Measurements from ENCODE around the gene NRIP3.
"Not testable (repeated sequence)": the region's sequence is repeated elsewhere in the genome, so short reads cannot be mapped to it uniquely, and the experiment has no call there.

The NRIP3 gene

GRCh38 chr11:9001736-9002135 lies 2.1 kb downstream of the NRIP3 start:
- H3K4me1 Mint-ChIP-seq = peaks cover 35% of the 10 kb centered on the region

GRCh38 chr11:8998017-8998416 lies 5.8 kb downstream of the NRIP3 start:
- H3K27ac Mint-ChIP-seq = no peak overlapping the region
- H3K36me3 Mint-ChIP-seq = peaks cover 3% of the 10 kb centered on the region
- H3K9me3 Mint-ChIP-seq = no peaks in the 10 kb centered on the region
- no peak overlapping the region for H3K4me3 Mint-ChIP-seq
- peaks cover 26% of the 10 kb centered on the region for H3K27me3 Mint-ChIP-seq
- H3K4me1 Mint-ChIP-seq = peaks cover 21% of the 10 kb centered on the region

More at GRCh38 chr11:9001736-9002135, 2.1 kb downstream of the NRIP3 start:
- no peak overlapping the region for H3K27ac Mint-ChIP-seq
- H3K36me3 Mint-ChIP-seq = peaks cover 3% of the 10 kb centered on the region
- peaks cover 33% of the 10 kb centered on the region for H3K27me3 Mint-ChIP-seq
- no peak overlapping the region for H3K4me3 Mint-ChIP-seq
- H3K9me3 Mint-ChIP-seq = no peaks in the 10 kb centered on the region

GRCh38 chr11:8997451-8997850 lies 6.3 kb downstream of the NRIP3 start:
- H3K36me3 Mint-ChIP-seq = peaks cover 3% of the 10 kb centered on the region
- peaks cover 26% of the 10 kb centered on the region for H3K27me3 Mint-ChIP-seq
- peaks cover 15% of the 10 kb centered on the region for H3K4me1 Mint-ChIP-seq
- H3K9me3 Mint-ChIP-seq = no peaks in the 10 kb centered on the region
- H3K27ac Mint-ChIP-seq = no peak overlapping the region
- H3K4me3 Mint-ChIP-seq = no peak overlapping the region

- peaks cover 6% of the 10 kb centered on the region for H3K27me3 Mint-ChIP-seq
- H3K36me3 Mint-ChIP-seq = no peaks in the 10 kb centered on the region
- H3K9me3 Mint-ChIP-seq = no peaks in the 10 kb centered on the region
- no peaks in the 10 kb centered on the region for H3K4me1 Mint-ChIP-seq
- no peak overlapping the region for H3K27ac Mint-ChIP-seq
- H3K4me3 Mint-ChIP-seq = no peak overlapping the region
Observed at GRCh38 chr11:8989453-8989852, 14.3 kb downstream of the NRIP3 start.

- H3K27me3 Mint-ChIP-seq = peaks cover 7% of the 10 kb centered on the region
- no peaks in the 10 kb centered on the region for H3K4me1 Mint-ChIP-seq
- H3K4me3 Mint-ChIP-seq = no peak overlapping the region
- no peaks in the 10 kb centered on the region for H3K36me3 Mint-ChIP-seq
- no peak overlapping the region for H3K27ac Mint-ChIP-seq
- H3K9me3 Mint-ChIP-seq = no peaks in the 10 kb centered on the region
Observed at GRCh38 chr11:8988329-8989234, 15.2 kb downstream of the NRIP3 start.

GRCh38 chr11:8987446-8987845 lies 16.4 kb downstream of the NRIP3 start:
- Mint-ChIP-seq H3K9me3 (no peaks in the 10 kb centered on the region), H3K27ac (no peak overlapping the region), H3K36me3 (no peaks in the 10 kb centered on the region), H3K27me3 (peaks cover 7% of the 10 kb centered on the region), H3K4me3 (no peak overlapping the region), H3K4me1 (no peaks in the 10 kb centered on the region)

GRCh38 chr11:8986772-8987171 lies 17.0 kb downstream of the NRIP3 start:
- not testable (repeated sequence) for H3K27me3 Mint-ChIP-seq, H3K27ac Mint-ChIP-seq, H3K9me3 Mint-ChIP-seq, H3K4me3 Mint-ChIP-seq, H3K4me1 Mint-ChIP-seq, H3K36me3 Mint-ChIP-seq

DNA sequence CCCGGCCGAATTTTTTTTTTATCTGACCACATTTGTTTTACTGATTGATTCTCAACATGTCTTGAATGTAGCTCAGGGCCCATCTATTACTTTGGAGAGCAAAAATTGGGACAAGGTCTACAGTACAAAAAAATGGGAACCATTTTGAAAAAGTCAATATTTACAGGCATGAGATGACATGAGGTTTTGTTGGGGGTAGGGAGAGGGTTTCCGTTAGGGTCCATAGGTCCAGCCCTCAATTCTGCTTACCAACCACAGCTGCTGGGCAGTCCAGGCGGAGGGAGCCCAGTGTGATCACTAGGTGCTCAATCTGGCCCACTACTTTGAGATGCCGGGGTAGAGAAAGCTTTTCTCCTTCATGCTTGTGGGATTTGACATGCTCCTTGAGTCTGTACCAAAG lies 18.3 kb downstream of the NRIP3 start:
- H3K9me3 Mint-ChIP-seq = no peaks in the 10 kb centered on the region
- H3K4me1 Mint-ChIP-seq = no peaks in the 10 kb centered on the region
- H3K4me3 Mint-ChIP-seq = no peak overlapping the region
- H3K27ac Mint-ChIP-seq = no peak overlapping the region
- peaks cover 7% of the 10 kb centered on the region for H3K27me3 Mint-ChIP-seq
- no peaks in the 10 kb centered on the region for H3K36me3 Mint-ChIP-seq

DNA sequence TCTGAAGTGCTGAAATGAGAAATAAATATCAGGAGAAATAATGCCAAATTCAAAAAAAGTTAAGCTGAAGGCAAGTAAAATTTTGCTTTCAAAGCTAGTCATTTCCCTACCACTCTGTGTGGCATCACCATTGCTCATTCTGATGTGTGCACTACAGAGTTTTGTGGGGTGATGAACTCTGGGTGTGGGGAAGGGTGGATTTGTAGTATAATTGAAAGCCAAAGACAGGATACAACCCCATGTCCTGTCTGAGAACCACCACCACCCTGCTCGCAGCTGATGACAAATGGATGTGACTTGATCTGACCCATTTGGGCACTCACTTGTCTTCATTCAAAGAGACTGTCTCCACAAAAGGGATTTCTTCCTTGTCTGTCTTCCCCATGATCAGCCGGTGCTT lies 20.2 kb downstream of the NRIP3 start:
- Mint-ChIP-seq H3K4me3 (no peak overlapping the region), H3K27me3 (peaks cover 1% of the 10 kb centered on the region), H3K36me3 (no peaks in the 10 kb centered on the region), H3K27ac (no peak overlapping the region), H3K9me3 (no peaks in the 10 kb centered on the region), H3K4me1 (no peaks in the 10 kb centered on the region)

GRCh38 chr11:8980485-8980884 lies 23.3 kb downstream of the NRIP3 start:
- Mint-ChIP-seq H3K36me3 (no peaks in the 10 kb centered on the region), H3K27ac (no peak overlapping the region), H3K9me3 (no peaks in the 10 kb centered on the region), H3K27me3 (peaks cover 1% of the 10 kb centered on the region), H3K4me1 (no peaks in the 10 kb centered on the region), H3K4me3 (no peak overlapping the region)

DNA sequence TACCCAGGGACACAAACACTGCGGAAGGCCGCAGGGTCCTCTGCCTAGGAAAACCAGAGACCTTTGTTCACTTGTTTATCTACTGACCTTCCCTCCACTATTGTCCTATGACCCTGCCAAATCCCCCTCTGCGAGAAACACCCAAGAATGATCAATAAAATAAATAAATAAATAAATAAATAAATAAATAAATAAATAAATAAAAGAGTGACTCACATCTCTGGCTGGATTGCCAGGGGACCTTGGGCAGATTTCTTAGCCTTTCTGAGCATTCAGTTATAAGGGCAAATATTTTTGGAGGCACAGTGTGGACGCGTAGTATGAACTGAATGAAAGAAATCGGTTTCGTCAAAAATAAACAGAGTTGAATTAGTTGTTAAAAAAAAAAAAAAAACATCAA lies 24.4 kb downstream of the NRIP3 start:
- not testable (repeated sequence) for H3K9me3 Mint-ChIP-seq, H3K4me3 Mint-ChIP-seq, H3K36me3 Mint-ChIP-seq, H3K27ac Mint-ChIP-seq, H3K27me3 Mint-ChIP-seq, H3K4me1 Mint-ChIP-seq

- no peak overlapping the region for H3K4me3 Mint-ChIP-seq
- no peak overlapping the region for H3K27ac Mint-ChIP-seq
- no peaks in the 10 kb centered on the region for H3K4me1 Mint-ChIP-seq
- H3K36me3 Mint-ChIP-seq = no peaks in the 10 kb centered on the region
- H3K27me3 Mint-ChIP-seq = no peaks in the 10 kb centered on the region
- no peaks in the 10 kb centered on the region for H3K9me3 Mint-ChIP-seq
Observed at GRCh38 chr11:8973121-8973520, 30.7 kb downstream of the NRIP3 start.

- Mint-ChIP-seq H3K9me3 (no peaks in the 10 kb centered on the region), H3K4me3 (no peak overlapping the region), H3K27me3 (no peaks in the 10 kb centered on the region), H3K27ac (no peak overlapping the region), H3K4me1 (no peaks in the 10 kb centered on the region), H3K36me3 (no peaks in the 10 kb centered on the region)
Observed at GRCh38 chr11:8971924-8972316, 31.9 kb downstream of the NRIP3 start.

DNA sequence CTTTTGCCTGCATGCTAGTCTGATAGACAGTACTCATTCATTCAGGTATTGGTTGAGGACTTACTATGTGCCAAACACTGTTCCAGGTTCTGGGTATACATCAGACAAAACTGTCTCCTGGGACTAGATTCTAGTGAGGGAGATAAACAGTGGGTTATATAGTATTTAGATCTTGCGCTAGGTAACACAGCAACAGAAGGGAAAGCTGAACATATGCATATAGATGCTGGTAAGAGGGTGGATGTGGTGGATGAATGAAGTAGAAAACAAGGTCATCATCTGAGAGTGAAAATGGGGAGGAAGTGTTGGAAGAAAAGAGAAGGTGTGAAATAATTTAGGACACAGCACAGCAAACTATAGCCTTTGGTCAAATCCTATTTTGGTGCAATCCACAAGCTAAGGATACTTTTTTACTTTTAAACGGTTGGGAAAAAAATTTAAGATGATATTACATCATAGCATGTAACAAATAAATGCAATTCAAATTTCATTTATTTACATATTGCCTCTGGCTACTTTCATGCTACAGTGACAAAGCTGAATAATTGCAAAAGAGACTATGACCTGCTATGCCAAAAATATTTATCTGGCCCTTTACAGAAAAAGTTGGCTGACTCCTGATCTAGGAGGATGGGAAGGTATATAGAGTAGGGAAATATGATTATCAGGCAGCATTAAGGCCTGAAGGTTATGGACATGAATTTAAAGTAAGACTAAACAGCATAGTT lies 32.4 kb downstream of the NRIP3 start:
- Mint-ChIP-seq H3K9me3 (no peaks in the 10 kb centered on the region), H3K4me3 (no peak overlapping the region), H3K4me1 (no peaks in the 10 kb centered on the region), H3K36me3 (no peaks in the 10 kb centered on the region), H3K27me3 (no peaks in the 10 kb centered on the region), H3K27ac (no peak overlapping the region)

- no peaks in the 10 kb centered on the region for H3K27me3 Mint-ChIP-seq
- peaks cover 18% of the 10 kb centered on the region for H3K4me1 Mint-ChIP-seq
- H3K36me3 Mint-ChIP-seq = no peaks in the 10 kb centered on the region
- H3K4me3 Mint-ChIP-seq = no peak overlapping the region
- H3K27ac Mint-ChIP-seq = no peak overlapping the region
- H3K9me3 Mint-ChIP-seq = no peaks in the 10 kb centered on the region
Observed at GRCh38 chr11:8967184-8967583, 36.6 kb downstream of the NRIP3 start.

Data from activated naive CD4-positive, alpha-beta T cell treated with anti-CD3 and anti-CD28 coated beads, Interleukin-2, amount 50 U/mL, for 24 hours (primary cell).